ENCODE data around the gene NEDD4L.

NEDD4L gene

DNA sequence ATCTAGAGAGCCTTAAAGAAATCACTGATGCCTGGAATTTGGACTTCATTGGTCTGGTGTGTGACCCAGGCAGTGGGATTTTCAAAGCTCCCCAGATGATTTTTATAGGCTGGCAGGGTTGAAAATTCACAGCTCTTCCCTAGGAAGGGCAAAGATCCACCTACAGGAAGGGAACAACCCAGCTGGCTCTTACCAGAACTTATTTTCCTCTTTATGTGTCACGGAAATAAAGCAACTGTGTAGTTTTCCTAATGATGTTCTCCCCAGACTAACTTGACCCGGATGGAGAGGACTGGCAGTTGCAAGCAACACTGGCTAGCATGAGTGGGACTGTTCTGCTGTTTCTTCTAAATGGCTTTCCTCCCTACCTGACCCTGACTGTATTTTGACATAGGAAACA, 349.3 kb downstream of the NEDD4L start:
- ChIA-PET CTCF (interaction anchor here (1.3 to 2.7 kb wide), 3 partner anchors 9 to 12 kb away, joined by 4 to 10 read pairs (median 4); no protein-coding TSS in a partner anchor), POLR2A (no interaction called here)
- TF ChIP-seq, protein P1, sequence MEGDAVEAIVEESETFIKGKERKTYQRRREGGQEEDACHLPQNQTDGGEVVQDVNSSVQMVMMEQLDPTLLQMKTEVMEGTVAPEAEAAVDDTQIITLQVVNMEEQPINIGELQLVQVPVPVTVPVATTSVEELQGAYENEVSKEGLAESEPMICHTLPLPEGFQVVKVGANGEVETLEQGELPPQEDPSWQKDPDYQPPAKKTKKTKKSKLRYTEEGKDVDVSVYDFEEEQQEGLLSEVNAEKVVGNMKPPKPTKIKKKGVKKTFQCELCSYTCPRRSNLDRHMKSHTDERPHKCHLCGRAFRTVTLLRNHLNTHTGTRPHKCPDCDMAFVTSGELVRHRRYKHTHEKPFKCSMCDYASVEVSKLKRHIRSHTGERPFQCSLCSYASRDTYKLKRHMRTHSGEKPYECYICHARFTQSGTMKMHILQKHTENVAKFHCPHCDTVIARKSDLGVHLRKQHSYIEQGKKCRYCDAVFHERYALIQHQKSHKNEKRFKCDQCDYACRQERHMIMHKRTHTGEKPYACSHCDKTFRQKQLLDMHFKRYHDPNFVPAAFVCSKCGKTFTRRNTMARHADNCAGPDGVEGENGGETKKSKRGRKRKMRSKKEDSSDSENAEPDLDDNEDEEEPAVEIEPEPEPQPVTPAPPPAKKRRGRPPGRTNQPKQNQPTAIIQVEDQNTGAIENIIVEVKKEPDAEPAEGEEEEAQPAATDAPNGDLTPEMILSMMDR (IDR thresholded peaks at IDR 0.05; ENCODE audit: insufficient read depth, low read length, missing control alignments): no peak
- no peak for DNase-seq (ENCODE audit: low read depth, low spot score)
- H3K4me3 ChIP-seq (ENCODE audit: low read depth, low read length): no peak overlapping the region

DNA sequence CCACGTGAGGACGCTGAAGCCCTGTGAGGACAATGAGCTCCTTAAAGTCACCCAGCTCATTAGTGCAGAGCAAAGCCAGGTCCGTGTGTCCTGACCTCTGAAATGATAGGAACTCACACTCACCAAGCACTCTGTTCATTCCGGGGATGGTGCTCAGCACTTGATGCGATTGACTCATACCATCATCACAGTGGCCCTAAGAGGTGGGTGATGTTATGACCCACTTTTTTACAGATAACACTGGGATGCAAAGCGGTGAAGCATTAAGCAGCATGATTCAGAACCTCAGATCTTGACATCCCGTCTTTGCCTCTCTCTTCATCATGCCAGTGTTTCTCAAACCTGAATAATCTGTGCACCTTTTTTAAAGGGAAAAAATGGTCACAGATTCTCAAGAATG, 350.0 kb downstream of the NEDD4L start:
- DNase-seq (ENCODE audit: low read depth, low spot score): no peak
- TF ChIP-seq, protein P1 (IDR thresholded peaks at IDR 0.05; ENCODE audit: insufficient read depth, low read length, missing control alignments): no peak
- ChIA-PET POLR2A (no interaction called here), CTCF (interaction anchor here (0.8 to 1.6 kb wide), 3 partner anchors 11 to 31 kb away, joined by 4 read pairs; no protein-coding TSS in a partner anchor)
- no peak overlapping the region for H3K4me3 ChIP-seq (ENCODE audit: low read depth, low read length)

DNA sequence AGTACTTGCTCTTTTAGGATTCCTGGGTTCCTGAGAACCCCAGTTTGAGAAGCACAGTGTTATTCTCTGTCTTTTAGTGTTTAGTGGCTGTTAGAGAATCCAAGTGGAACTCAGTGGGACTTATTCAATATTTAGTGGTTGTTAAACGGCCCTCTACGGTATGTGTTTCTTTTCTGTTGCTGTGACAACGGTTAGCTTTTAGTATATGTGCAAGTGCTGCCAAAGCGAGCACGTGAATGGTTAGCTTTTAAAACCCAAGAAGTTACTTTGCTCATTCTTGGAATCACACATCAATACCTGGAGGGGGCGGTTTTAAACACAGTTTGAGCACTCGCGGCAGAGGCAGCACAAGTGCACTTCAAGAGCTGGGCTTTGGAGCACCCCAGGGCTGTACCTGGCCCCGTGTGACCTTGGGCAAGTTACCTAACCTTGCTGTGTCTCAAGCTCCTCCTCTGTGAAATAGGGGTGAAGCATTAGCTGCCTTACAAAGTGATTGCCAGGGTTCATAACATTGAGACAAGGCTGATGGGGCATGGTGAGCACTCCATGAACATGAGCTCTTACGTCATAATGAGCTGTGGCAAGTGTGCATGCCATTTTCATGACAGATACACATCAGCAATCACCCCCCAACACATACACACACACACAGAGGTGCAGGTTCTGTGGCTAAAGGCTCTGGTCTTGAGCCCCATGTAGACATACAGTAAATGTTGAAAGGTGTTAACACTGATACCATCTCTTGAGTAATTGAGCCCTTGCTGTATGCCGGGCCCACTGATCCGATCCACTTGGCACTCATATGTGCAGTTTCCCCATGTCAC, 350.8 kb downstream of the NEDD4L start:
- CTCF ChIA-PET: interaction anchor here (1.1 to 1.7 kb wide), 3 partner anchors 11 to 369 kb away, joined by 4 to 5 read pairs (median 4); no protein-coding TSS in a partner anchor
- no peak overlapping the region for H3K4me3 ChIP-seq (ENCODE audit: low read depth, low read length)
- TF ChIP-seq, protein P1 (IDR thresholded peaks at IDR 0.05; ENCODE audit: insufficient read depth, low read length, missing control alignments): no peak
- POLR2A ChIA-PET: no interaction called here
- DNase-seq (ENCODE audit: low read depth, low spot score): no peak

DNA sequence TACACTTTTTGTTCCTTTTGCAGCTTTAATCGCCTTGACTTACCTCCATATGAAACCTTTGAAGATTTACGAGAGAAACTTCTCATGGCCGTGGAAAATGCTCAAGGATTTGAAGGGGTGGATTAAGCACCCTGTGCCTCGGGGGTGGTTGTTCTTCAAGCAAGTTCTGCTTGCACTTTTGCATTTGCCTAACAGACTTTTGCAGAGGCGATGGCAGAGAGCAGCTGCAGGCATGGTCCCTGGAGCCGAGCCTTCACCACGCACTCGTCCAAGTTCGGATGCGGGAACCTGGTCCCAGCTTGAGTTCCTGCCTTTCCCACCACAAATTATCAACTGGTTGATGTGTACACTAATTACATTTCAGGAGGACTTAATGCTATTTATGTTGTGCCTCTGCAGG, 352.1 kb downstream of the NEDD4L start:
- ChIA-PET CTCF (interaction anchor here (1.1 to 1.7 kb wide), 2 partner anchors 9 to 260 kb away, joined by 4 to 5 read pairs; no protein-coding TSS in a partner anchor), POLR2A (no interaction called here)
- TF ChIP-seq, protein P1 (IDR thresholded peaks at IDR 0.05; ENCODE audit: insufficient read depth, low read length, missing control alignments): no peak
- no peak for DNase-seq (ENCODE audit: low read depth, low spot score)
- H3K4me3 ChIP-seq (ENCODE audit: low read depth, low read length): no peak overlapping the region

DNA sequence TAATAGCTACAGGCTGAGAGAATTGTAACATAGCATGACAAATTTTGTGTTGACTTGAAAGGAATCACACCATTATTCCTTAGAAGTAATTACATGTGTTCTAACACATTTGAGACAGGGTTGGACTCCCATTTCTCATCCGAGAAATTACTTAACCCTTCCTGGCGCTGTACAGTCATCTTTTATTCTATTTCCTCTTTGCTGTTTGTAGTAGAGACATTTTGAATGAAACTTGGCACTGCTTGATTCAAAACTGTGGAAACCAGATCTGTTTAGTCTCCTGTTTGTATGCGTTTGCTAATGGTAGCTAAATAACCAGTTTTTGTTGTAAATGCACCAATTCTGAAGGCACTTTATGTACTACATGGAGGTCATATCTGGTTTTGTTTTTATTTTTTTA, 352.9 kb downstream of the NEDD4L start:
- TF ChIP-seq, protein P1 (IDR thresholded peaks at IDR 0.05; ENCODE audit: insufficient read depth, low read length, missing control alignments): no peak
- no peak for DNase-seq (ENCODE audit: low read depth, low spot score)
- ChIA-PET CTCF (no interaction called here), POLR2A (no interaction called here)
- H3K4me3 ChIP-seq (ENCODE audit: low read depth, low read length): no peak overlapping the region

DNA sequence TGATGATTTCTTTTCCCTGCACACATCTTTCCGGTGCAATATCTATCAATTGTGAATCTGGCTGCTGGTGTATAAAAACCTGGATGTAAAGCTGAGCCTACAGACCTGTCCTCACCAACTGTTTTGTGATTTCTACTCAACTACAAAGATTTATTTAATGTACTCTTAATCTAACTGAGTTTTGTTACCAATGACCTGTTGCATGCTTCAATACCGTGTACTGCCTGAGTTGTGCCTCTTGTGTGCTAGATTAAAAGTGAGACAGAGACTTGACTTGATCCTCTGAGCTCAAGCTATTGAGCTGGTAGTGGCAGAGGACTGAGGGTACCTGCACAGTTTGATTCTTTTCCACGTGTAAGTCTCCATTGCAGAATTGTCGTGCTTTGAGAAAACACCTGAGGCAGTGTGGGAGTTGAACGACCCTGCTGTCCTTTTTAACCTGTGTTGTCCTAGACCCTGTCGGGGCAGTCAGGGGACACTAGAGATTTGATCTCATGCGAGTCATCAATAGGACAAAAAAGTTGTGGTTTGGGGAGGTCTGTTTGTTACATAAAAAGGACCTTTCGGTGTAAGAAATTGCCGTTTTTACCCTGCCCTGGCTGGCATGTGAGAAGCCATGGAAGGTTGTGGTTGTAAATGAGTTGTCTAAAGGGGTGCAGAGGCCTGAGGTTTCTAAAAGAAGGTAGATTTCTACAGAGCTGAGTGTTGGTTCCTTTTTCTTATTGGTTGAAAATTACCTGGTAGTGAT, 353.5 kb downstream of the NEDD4L start:
- TF ChIP-seq, protein P1 (IDR thresholded peaks at IDR 0.05; ENCODE audit: insufficient read depth, low read length, missing control alignments): no peak
- H3K4me3 ChIP-seq (ENCODE audit: low read depth, low read length): no peak overlapping the region
- no peak for DNase-seq (ENCODE audit: low read depth, low spot score)
- CTCF ChIA-PET: no interaction called here
- POLR2A ChIA-PET: no interaction called here

Measured in AG04449 (cell line).